ENCODE data around the gene ZNF792.
"Not testable (repeated sequence)": the region's sequence is repeated elsewhere in the genome, so short reads cannot be mapped to it uniquely, and the experiment has no call there.

ZNF792 gene

GRCh38 chr19:34998777-34999497 is 34.9 kb upstream of the ZNF792 start:
- no peak for DNase-seq

GRCh38 chr19:34998224-34998623 is 34.2 kb upstream of the ZNF792 start:
- not testable (repeated sequence) for DNase-seq

- DNase-seq: no peak
Observed at GRCh38 chr19:34997071-34997617, 33.1 kb upstream of the ZNF792 start.

- DNase-seq: no peak
Observed at GRCh38 chr19:34995551-34995950, 31.5 kb upstream of the ZNF792 start.

GRCh38 chr19:34994643-34995541 is 30.9 kb upstream of the ZNF792 start:
- peak; percentile 70 for DNase-seq

- no peak for DNase-seq
Observed at GRCh38 chr19:34994286-34994642, 30.2 kb upstream of the ZNF792 start.

GRCh38 chr19:34992582-34992981 is 28.6 kb upstream of the ZNF792 start:
- DNase-seq: not testable (repeated sequence)

- DNase-seq: no peak
Observed at GRCh38 chr19:34991542-34992333, 27.7 kb upstream of the ZNF792 start.

- no peak for DNase-seq
Observed at GRCh38 chr19:34990578-34991192, 26.7 kb upstream of the ZNF792 start.

GRCh38 chr19:34989298-34989697 is 25.3 kb upstream of the ZNF792 start:
- DNase-seq: no peak

- no peak for DNase-seq
Observed at GRCh38 chr19:34988119-34988518, 24.1 kb upstream of the ZNF792 start.

- DNase-seq: no peak
Observed at GRCh38 chr19:34985249-34986022, 21.4 kb upstream of the ZNF792 start.

- DNase-seq: no peak
Observed at GRCh38 chr19:34984287-34984686, 20.3 kb upstream of the ZNF792 start.

- no peak for DNase-seq
Observed at GRCh38 chr19:34983786-34984185, 19.8 kb upstream of the ZNF792 start.

- no peak for DNase-seq
Observed at GRCh38 chr19:34982275-34982674, 18.2 kb upstream of the ZNF792 start.

- DNase-seq: peak; percentile 37
Observed at GRCh38 chr19:34979819-34980640, 16.0 kb upstream of the ZNF792 start.

- DNase-seq: no peak
Observed at GRCh38 chr19:34976611-34977010, 12.6 kb upstream of the ZNF792 start.

- DNase-seq: no peak
Observed at GRCh38 chr19:34975056-34975455, 11.0 kb upstream of the ZNF792 start.

GRCh38 chr19:34974646-34975045 is 10.6 kb upstream of the ZNF792 start:
- DNase-seq: no peak

- no peak for DNase-seq
Observed at GRCh38 chr19:34972163-34972705, 8.2 kb upstream of the ZNF792 start.

Measured in NCI-H774 (cell line).